Liver (tissue), 9 donors: ENCODE data around the gene DNAJC19. TPM values are rescaled to one million over a fixed set of nuclear protein-coding genes. Genes with fewer than 3 reads are reported as not detected.

ENCODE experiments used
- DNase-seq: peaks from one replicate; pipeline ENCODE4 v3.0.0-alpha.2; 2017; ENCODE audit warnings: low spot score
- H3K27ac ChIP-seq, 2 donors: one replicate each; pipeline ENCODE4 v1.7.0; 2013; ENCODE audit warnings: inconsistent platforms in 2 of 2, low read length in 2 of 2, control low read depth in 1 of 2, low read depth in 1 of 2, mild to moderate bottlenecking in 1 of 2
- H3K27me3 ChIP-seq, 4 donors: one replicate each; pipeline versions ENCODE4 v1.6.1 to v1.7.0; 2013; ENCODE audit warnings: low read length in 3 of 4, inconsistent platforms in 1 of 4, mild to moderate bottlenecking in 1 of 4, moderate library complexity in 1 of 4; ENCODE audit not compliant: control insufficient read depth in 4 of 4, insufficient read depth in 4 of 4
- H3K36me3 ChIP-seq, 4 donors: one replicate each; pipeline versions ENCODE4 v1.6.1 to v1.7.0; 2013; ENCODE audit warnings: low read length in 3 of 4, mild to moderate bottlenecking in 3 of 4, low read depth in 1 of 4, moderate library complexity in 1 of 4; ENCODE audit not compliant: control insufficient read depth in 4 of 4, insufficient read depth in 3 of 4
- H3K4me1 ChIP-seq, 4 donors: one replicate each; pipeline versions ENCODE4 v1.6.1 to v1.7.0; 2013; ENCODE audit warnings: low read length in 3 of 4, mild to moderate bottlenecking in 3 of 4, moderate library complexity in 1 of 4; ENCODE audit not compliant: control insufficient read depth in 4 of 4, insufficient read depth in 4 of 4
- H3K4me3 ChIP-seq, 3 donors: one replicate each; pipeline versions ENCODE4 v1.6.1 to v1.7.0; 2013; ENCODE audit warnings: low read length in 3 of 3, control low read depth in 1 of 3, low read depth in 1 of 3, mild to moderate bottlenecking in 1 of 3
- H3K9ac ChIP-seq, 2 donors: one replicate each; pipeline ENCODE4 v1.7.0; 2013; ENCODE audit warnings: low read length in 2 of 2, mild to moderate bottlenecking in 2 of 2, moderate library complexity in 2 of 2, control low read depth in 1 of 2, low read depth in 1 of 2
- H3K9me3 ChIP-seq, 4 donors: one replicate each; pipeline versions ENCODE4 v1.6.1 to v1.7.0; 2013; ENCODE audit warnings: low read length in 3 of 4; ENCODE audit not compliant: control insufficient read depth in 4 of 4
- ATF3 ChIP-seq: IDR thresholded peaks from 2 replicates; pipeline ENCODE4 v1.6.1; 2016; ENCODE audit warnings: antibody characterized with exemption
- CTCF ChIP-seq: fragments of 150-350 bp; IDR thresholded peaks from 2 replicates; pipeline ENCODE4 v1.5.1; 2017; ENCODE audit warnings: improper control_type of control experiment, low read depth, low read length; ENCODE audit not compliant: missing input control
- EGR1 ChIP-seq, 2 donors: IDR thresholded peaks; 2 replicates each; pipeline ENCODE4 v1.6.1; 2016 to 2018; ENCODE audit warnings: antibody characterized with exemption in 2 of 2, low read depth in 2 of 2
- FOXA1 ChIP-seq: IDR thresholded peaks from 2 replicates; pipeline ENCODE4 v1.6.1; 2016; ENCODE audit warnings: antibody characterized with exemption
- FOXA2 ChIP-seq: IDR thresholded peaks from 2 replicates; pipeline ENCODE4 v1.6.1; 2016; ENCODE audit warnings: antibody characterized with exemption
- HNF4A ChIP-seq, 2 donors: conservative IDR thresholded peaks; 2 replicates each; pipeline ENCODE4 v1.6.1; 2016; ENCODE audit warnings: antibody characterized with exemption in 2 of 2, mild to moderate bottlenecking in 2 of 2
- HNF4G ChIP-seq: IDR thresholded peaks from 2 replicates; pipeline ENCODE4 v1.6.1; 2016; ENCODE audit warnings: antibody characterized with exemption
- MAX ChIP-seq: IDR thresholded peaks from 2 replicates; pipeline ENCODE4 v1.6.1; 2016; ENCODE audit warnings: antibody characterized with exemption
- NR2F2 ChIP-seq: IDR thresholded peaks from 2 replicates; pipeline ENCODE4 v1.6.1; 2016; ENCODE audit warnings: antibody characterized with exemption
- REST ChIP-seq: IDR thresholded peaks from 2 replicates; pipeline ENCODE4 v1.6.1; 2016; ENCODE audit warnings: antibody characterized with exemption, mild to moderate bottlenecking
- SP1 ChIP-seq: IDR thresholded peaks from 2 replicates; pipeline ENCODE4 v1.6.1; 2018; ENCODE audit warnings: antibody characterized with exemption, mild to moderate bottlenecking
- TAF1 ChIP-seq: conservative IDR thresholded peaks from 2 replicates; pipeline ENCODE4 v1.6.1; 2016; ENCODE audit warnings: antibody characterized with exemption, mild to moderate bottlenecking
- ZBTB33 ChIP-seq: IDR thresholded peaks from 2 replicates; pipeline ENCODE4 v1.6.1; 2016; ENCODE audit warnings: antibody characterized with exemption
- WGBS: extraction: QIAGEN DNeasy Blood & Tissue Kit; methylation state at CpG from one replicate; pipeline ENCODE4 v1.1.7; 2013; 5-methylcytosine and 5-hydroxymethylcytosine counted together
- polyA plus RNA-seq, 2 donors: library from polyadenylated mRNA; stranded (reverse) in 1 of 2; unstranded in 1 of 2; fragments of 200-250 nt in 1 of 2; fragments of >200 nt in 1 of 2; fragmentation: Nextera tagmentation in 1 of 2; extraction: Ambion mirVana in 1 of 2; gene quantifications; one replicate each; pipeline versions ENCODE4 v1.2.1 to v1.2.3, GENCODE V29; 2013 to 2015
- total RNA-seq, 2 donors: library from RNA; depleted of rRNA; stranded (reverse); fragments of >200 nt; gene quantifications; one replicate each; pipeline ENCODE4 v1.2.3, GENCODE V29; 2014
- donor health status: healthy.
- donor health status: healthy.
- donor health status: healthy.
- donor health status: healthy.
- donor health status: healthy.

DNAJC19 gene
- total and polyA plus RNA-seq, 4 donors = 19.4 to 107 (median 27.5) TPM

GRCh38 chr3:181009225-181009624 lies 19.7 kb upstream of the DNAJC19 start:
- no peaks in the 10 kb centered on the region for H3K36me3 ChIP-seq
- DNase-seq = no peak
- 85% methylated on average over 5 of the region's 5 CpGs for WGBS
- H3K27me3 ChIP-seq = no peaks in the 10 kb centered on the region
- no peak overlapping the region for H3K4me3 ChIP-seq
- H3K9me3 ChIP-seq = no peaks in the 10 kb centered on the region
- no peak for TF ChIP-seq CTCF
- no peak for TF ChIP-seq NR2F2
- TF ChIP-seq MAX = no peak
- TF ChIP-seq FOXA1 = no peak
- no peak for TF ChIP-seq ATF3
- no peak for TF ChIP-seq HNF4A (conservative IDR thresholded peaks at IDR 0.05)
- TF ChIP-seq SP1 = no peak
- no peak for TF ChIP-seq TAF1
- TF ChIP-seq REST = no peak
- H3K9ac ChIP-seq = no peak overlapping the region
- H3K4me1 ChIP-seq = no peaks in the 10 kb centered on the region
- H3K27ac ChIP-seq = no peak overlapping the region

GRCh38 chr3:181008796-181009195 lies 19.3 kb upstream of the DNAJC19 start:
- Histone ChIP-seq H3K4me1 (peaks cover 0 to 2% (median 0%) of the 10 kb centered on the region in 4 donors), H3K9ac (no peak overlapping the region), H3K27me3 (no peaks in the 10 kb centered on the region), H3K9me3 (no peaks in the 10 kb centered on the region), H3K4me3 (no peak overlapping the region), H3K36me3 (no peaks in the 10 kb centered on the region), H3K27ac (no peak overlapping the region)
- DNase-seq = no peak
- TF ChIP-seq FOXA1 (no peak), ATF3 (no peak), EGR1 (IDR thresholded peaks at IDR 0.05; ENCODE audit: low read depth in 2 of 2) (no peak), REST (no peak), HNF4G (no peak), FOXA2 (no peak), ZBTB33 (no peak), TAF1 (no peak), SP1 (no peak)
- 80% methylated on average over 1 of the region's 1 CpG for whole genome bisulfite sequencing
